ENCODE results near the gene REV1.
"Not testable (repeated sequence)": the region's sequence is repeated elsewhere in the genome, so short reads cannot be mapped to it uniquely, and the experiment has no call there.

The REV1 gene

DNA sequence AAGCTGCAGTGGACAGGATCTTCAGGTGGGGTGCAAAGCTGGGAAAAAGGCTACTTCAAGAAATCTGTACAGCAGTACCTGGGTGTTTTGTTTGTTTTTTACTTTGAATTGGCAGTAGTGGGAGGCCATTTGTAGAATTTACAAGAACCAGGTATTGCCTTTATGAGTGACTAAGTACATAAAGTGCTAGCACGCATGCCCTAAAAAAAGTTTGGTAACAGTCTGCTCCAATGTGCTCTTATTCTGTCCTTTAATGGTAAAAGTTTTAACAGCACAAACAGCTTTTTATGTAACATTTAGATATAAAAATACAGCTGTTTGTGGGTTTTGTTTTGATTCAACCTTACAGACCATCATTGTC, 17.2 kb downstream of the REV1 start:
- no peak for DNase-seq (ENCODE audit: low spot score)
- in situ Hi-C loops (cut with MboI; ENCODE audit: low sequenced_read_pairs, unreplicated experiment) = no loop called here

DNA sequence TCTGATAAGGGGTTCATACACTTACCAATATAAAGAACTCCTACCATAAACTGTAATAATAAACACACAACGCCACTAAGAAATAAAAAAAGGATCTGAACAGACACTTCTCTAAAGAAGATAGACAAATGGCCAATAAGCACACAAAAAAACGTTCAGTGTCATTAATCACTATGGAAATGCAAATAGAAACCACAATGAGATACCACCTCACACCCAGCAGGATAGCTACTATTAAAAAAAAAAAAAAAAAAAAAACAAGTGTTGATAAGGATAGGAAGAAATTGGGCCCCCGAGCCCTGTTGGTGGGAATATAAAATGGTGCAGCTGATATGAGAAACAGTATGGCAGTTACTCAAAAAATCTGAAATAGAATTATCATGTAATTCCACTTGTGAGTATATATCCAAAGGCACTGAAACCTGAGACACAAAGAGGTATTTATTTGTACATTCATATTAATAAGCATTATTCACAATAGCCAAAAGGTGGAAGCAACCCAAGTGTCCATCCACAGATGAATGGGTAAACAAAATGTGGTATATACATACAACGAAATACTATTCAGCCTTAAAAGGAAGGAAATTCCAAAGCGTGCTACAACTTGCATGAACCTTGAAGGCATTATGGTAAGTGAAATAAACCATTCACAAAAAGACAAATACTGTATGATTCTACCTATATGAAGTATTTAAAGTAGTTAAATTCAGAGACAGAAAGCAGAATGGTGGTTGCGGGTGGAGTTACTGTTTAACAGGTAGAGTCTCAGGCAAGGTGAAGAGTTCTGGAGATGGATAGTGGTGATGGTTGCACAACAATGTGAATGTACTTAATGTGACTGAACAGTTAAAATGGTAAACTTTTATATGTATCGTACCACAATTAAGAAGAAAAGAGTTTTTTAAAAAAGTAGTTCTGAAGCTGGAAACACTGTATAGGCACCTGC, 17.9 kb downstream of the REV1 start:
- DNase-seq (ENCODE audit: low spot score) = no peak
- TF ChIP-seq, protein P1, sequence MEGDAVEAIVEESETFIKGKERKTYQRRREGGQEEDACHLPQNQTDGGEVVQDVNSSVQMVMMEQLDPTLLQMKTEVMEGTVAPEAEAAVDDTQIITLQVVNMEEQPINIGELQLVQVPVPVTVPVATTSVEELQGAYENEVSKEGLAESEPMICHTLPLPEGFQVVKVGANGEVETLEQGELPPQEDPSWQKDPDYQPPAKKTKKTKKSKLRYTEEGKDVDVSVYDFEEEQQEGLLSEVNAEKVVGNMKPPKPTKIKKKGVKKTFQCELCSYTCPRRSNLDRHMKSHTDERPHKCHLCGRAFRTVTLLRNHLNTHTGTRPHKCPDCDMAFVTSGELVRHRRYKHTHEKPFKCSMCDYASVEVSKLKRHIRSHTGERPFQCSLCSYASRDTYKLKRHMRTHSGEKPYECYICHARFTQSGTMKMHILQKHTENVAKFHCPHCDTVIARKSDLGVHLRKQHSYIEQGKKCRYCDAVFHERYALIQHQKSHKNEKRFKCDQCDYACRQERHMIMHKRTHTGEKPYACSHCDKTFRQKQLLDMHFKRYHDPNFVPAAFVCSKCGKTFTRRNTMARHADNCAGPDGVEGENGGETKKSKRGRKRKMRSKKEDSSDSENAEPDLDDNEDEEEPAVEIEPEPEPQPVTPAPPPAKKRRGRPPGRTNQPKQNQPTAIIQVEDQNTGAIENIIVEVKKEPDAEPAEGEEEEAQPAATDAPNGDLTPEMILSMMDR (IDR thresholded peaks at IDR 0.05; ENCODE audit: borderline replicate concordance, control extremely low read depth, extremely low read depth, insufficient read depth, missing control alignments) = no peak
- in situ Hi-C loops (cut with MboI; ENCODE audit: low sequenced_read_pairs, unreplicated experiment) = no loop called here

More for the DNA sequence above, 17.2 kb downstream of the REV1 start:
- TF ChIP-seq, protein P1 (IDR thresholded peaks at IDR 0.05; ENCODE audit: borderline replicate concordance, control extremely low read depth, extremely low read depth, insufficient read depth, missing control alignments) = no peak

DNA sequence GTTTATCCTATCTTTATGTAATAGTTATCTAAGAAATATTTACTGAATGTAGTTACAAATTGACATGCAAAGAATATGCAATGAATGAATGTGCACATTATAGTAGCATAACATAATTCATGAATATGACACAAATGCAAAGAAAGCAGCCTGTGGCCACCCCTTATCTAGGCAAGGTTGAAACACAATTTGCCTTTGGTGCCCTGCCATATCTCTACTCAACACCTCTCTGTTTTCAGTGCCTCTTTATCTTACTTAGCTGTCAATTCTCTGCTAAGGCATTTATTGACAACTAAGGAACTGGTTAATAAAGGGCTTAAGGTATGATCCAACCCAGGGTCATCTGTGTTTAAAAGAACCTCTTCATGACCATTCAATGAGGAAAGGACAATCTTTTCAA, 18.9 kb downstream of the REV1 start:
- in situ Hi-C loops (cut with MboI; ENCODE audit: low sequenced_read_pairs, unreplicated experiment) = no loop called here
- no peak for DNase-seq (ENCODE audit: low spot score)
- TF ChIP-seq, protein P1 (IDR thresholded peaks at IDR 0.05; ENCODE audit: borderline replicate concordance, control extremely low read depth, extremely low read depth, insufficient read depth, missing control alignments) = no peak

DNA sequence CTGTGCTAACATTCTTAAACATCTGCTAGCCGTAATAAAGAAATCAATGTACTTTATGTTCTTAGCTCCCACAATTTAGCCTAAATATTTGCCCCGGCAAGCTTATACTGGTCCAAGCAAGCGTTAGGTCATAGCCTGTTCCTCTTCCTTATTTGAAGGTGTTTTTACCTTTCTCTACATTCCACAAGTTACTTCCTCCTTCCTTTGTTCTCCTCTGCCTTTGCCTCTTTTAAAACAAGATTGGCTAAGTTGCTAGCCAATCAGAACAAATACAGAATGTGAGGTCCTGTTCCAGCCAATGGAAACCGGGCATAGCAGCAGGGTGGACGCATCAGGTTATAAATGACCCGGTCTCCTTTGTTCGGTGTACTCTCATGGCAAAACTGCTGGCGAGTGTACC, 19.4 kb downstream of the REV1 start:
- DNase-seq (ENCODE audit: low spot score); in situ Hi-C loops (cut with MboI; ENCODE audit: low sequenced_read_pairs, unreplicated experiment): not testable (repeated sequence)

DNA sequence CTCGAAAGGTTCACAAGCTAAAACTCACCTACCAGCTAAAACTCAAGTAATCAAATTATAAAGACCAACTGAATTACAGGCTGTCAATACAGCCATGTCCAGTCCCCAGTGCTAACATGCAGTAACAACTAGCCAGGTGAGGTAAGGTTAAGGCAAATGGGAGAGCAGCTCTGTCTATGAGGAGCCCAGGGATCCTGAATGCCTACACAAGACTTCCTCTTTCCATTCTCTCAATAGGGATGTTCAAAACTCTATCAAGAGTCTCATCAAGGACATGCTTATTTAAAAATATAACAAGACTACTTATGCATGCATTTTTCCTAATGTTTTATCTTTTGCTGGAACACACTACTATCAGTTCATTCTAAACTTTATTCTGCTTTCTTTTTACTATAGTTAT, 20.4 kb downstream of the REV1 start:
- DNase-seq (ENCODE audit: low spot score) = no peak
- in situ Hi-C loops (cut with MboI; ENCODE audit: low sequenced_read_pairs, unreplicated experiment) = no loop called here
- TF ChIP-seq, protein P1 (IDR thresholded peaks at IDR 0.05; ENCODE audit: borderline replicate concordance, control extremely low read depth, extremely low read depth, insufficient read depth, missing control alignments) = no peak

DNA sequence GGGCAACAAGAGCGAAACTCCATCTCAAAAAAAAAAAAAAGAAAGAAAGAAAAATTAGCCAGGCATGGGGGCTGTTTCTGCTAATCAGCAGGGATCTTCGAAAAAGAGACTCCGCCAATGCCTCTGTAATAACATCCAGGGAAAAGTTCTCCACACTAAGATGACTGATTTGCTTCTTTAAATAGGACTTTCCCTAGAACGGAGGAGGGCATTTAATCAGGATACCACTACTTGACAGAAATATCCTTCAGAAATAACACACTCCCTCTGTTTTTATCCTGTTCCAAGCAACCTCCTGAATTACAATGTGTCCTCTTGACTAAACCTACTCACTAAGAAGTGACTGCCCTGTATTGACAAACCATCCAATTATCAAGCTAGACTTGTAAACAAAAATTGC, 21.7 kb downstream of the REV1 start:
- in situ Hi-C loops (cut with MboI; ENCODE audit: low sequenced_read_pairs, unreplicated experiment) = no loop called here
- TF ChIP-seq, protein P1 (IDR thresholded peaks at IDR 0.05; ENCODE audit: borderline replicate concordance, control extremely low read depth, extremely low read depth, insufficient read depth, missing control alignments) = no peak
- no peak for DNase-seq (ENCODE audit: low spot score)

DNA sequence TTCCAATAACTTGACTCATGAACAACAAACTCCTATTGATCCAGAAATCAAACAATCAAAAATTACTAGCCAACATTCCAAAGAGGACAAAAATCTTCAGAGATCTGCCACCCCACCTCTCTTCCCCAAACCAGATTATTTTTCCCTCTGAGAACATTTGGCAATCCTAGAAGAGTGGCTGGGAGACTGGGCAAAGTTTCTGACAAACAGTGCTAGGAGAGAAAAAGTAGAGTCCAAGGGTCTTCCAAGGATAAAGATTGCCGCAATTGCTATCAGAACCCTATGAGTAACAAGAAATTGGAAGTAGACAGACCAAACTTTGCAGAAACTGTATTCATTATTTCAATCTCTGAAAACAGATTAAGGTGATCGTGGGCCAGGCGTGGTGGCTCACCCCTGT, 22.4 kb downstream of the REV1 start:
- in situ Hi-C loops (cut with MboI; ENCODE audit: low sequenced_read_pairs, unreplicated experiment) = no loop called here
- TF ChIP-seq, protein P1 (IDR thresholded peaks at IDR 0.05; ENCODE audit: borderline replicate concordance, control extremely low read depth, extremely low read depth, insufficient read depth, missing control alignments) = no peak
- no peak for DNase-seq (ENCODE audit: low spot score)
